Caki2 (cell line): Measurements from ENCODE around the gene GTPBP4. TPM values are rescaled to one million over a fixed set of nuclear protein-coding genes. Genes with fewer than 3 reads are reported as not detected.

ENCODE experiments used
- DNase-seq: peaks from one replicate; pipeline ENCODE4 v3.0.0-alpha.2; 2015; ENCODE audit warnings: low read depth
- in situ Hi-C: cut with HindIII; loops from 2 replicates; pipeline ENCODE4 v1.10.0; 2016; ENCODE audit warnings: low sequenced_read_pairs, low pct_unique_long_range_greater_than_20kb, mixed read lengths
- total RNA-seq: library from RNA; depleted of rRNA; stranded (reverse); fragments of >200 nt; shearing (Covaris generic); gene quantifications from 2 replicates; pipeline ENCODE4 v1.2.3, GENCODE V29; 2014; ENCODE audit warnings: low replicate concordance; rRNA removed

GTPBP4 gene
- 58.9 and 80.1 TPM in 2 replicates for total RNA-seq

- DNase-seq = peak; percentile 88
- in situ Hi-C loops = loop anchor here (10.0 kb wide), 1 partner anchor 233 kb away; no protein-coding TSS in a partner anchor
These were observed at the start of gene GTPBP4 for GRCh38 chr10:987870-988666. Gene GTPBP4, plus strand, starts transcription at chr10:988434. Its CDS starts 46 bp downstream, at chr10:988480.

- in situ Hi-C loops = no loop called here
- DNase-seq = no peak
These were observed 49.1 kb upstream of the GTPBP4 start for GRCh38 chr10:938941-939678.

GRCh38 chr10:943334-944033 is 44.8 kb upstream of the GTPBP4 start:
- in situ Hi-C loops = no loop called here
- no peak for DNase-seq

- in situ Hi-C loops = no loop called here
- DNase-seq = no peak
These were observed 44.0 kb upstream of the GTPBP4 start for GRCh38 chr10:944034-944831.

GRCh38 chr10:945778-946177 is 42.5 kb upstream of the GTPBP4 start:
- no peak for DNase-seq
- in situ Hi-C loops = no loop called here

GRCh38 chr10:947051-947450 is 41.2 kb upstream of the GTPBP4 start:
- no peak for DNase-seq

GRCh38 chr10:947881-948280 is 40.4 kb upstream of the GTPBP4 start:
- in situ Hi-C loops = no loop called here
- no peak for DNase-seq

More at GRCh38 chr10:947051-947450, 41.2 kb upstream of the GTPBP4 start:
- in situ Hi-C loops = no loop called here

GRCh38 chr10:948347-948746 is 39.9 kb upstream of the GTPBP4 start:
- in situ Hi-C loops = no loop called here
- no peak for DNase-seq

- no peak for DNase-seq
- in situ Hi-C loops = no loop called here
These were observed 38.8 kb upstream of the GTPBP4 start for GRCh38 chr10:949446-949845.

GRCh38 chr10:953836-954235 is 34.4 kb upstream of the GTPBP4 start:
- DNase-seq = no peak
- in situ Hi-C loops = no loop called here

GRCh38 chr10:954396-954795 is 33.8 kb upstream of the GTPBP4 start:
- in situ Hi-C loops = no loop called here
- no peak for DNase-seq

GRCh38 chr10:955127-955819 is 33.0 kb upstream of the GTPBP4 start:
- no peak for DNase-seq
- in situ Hi-C loops = no loop called here

- in situ Hi-C loops = no loop called here
- no peak for DNase-seq
These were observed 32.4 kb upstream of the GTPBP4 start for GRCh38 chr10:955820-956217.

GRCh38 chr10:958106-958505 is 30.1 kb upstream of the GTPBP4 start:
- in situ Hi-C loops = no loop called here
- no peak for DNase-seq

- no peak for DNase-seq
- in situ Hi-C loops = no loop called here
These were observed 29.4 kb upstream of the GTPBP4 start for GRCh38 chr10:958856-959255.

- no peak for DNase-seq
- in situ Hi-C loops = no loop called here
These were observed 25.9 kb upstream of the GTPBP4 start for GRCh38 chr10:962342-962741.

- DNase-seq = no peak
- in situ Hi-C loops = no loop called here
These were observed 25.0 kb upstream of the GTPBP4 start for GRCh38 chr10:963186-963585.

GRCh38 chr10:963655-964054 is 24.6 kb upstream of the GTPBP4 start:
- in situ Hi-C loops = no loop called here
- DNase-seq = no peak
